ENCODE measurements around the gene MARCHF3.
"Not testable (repeated sequence)": the region's sequence is repeated elsewhere in the genome, so short reads cannot be mapped to it uniquely, and the experiment has no call there.

MARCHF3 gene

DNA sequence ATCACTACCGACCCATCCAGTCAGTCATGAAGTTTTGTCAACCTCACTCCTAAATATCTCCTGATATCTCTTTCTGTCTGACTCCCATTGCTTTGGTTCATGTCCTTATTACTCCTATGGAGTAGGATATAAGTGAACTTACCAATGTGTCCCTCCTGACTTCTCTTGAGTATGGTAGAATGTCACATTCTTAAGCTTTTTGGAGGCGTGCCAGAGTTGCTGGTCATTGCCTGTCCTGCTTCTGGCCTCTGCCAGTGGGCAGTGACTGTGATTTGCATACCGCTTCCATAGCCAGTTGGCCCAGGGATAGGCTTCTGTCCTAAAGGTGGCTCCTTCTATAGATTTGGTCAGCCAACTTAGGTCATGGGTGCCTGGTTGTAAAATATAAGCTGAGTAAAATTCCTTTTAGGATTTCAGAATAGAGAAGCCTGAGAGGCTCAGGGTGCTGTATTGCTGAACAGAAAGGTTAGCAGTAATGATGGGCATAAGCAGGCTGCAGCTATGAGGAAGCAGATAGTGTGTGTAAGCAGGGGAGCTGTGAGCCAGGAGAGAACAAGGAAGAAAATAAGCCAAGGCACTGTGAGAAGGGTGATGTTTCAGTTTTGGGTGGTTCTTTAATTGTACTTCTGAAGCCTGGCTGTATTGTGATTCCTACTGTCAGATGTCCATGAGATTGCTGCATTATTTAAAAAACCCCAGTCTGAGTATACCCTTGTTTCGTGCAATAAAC lies 16.1 kb upstream of the MARCHF3 start:
- no peak for DNase-seq

DNA sequence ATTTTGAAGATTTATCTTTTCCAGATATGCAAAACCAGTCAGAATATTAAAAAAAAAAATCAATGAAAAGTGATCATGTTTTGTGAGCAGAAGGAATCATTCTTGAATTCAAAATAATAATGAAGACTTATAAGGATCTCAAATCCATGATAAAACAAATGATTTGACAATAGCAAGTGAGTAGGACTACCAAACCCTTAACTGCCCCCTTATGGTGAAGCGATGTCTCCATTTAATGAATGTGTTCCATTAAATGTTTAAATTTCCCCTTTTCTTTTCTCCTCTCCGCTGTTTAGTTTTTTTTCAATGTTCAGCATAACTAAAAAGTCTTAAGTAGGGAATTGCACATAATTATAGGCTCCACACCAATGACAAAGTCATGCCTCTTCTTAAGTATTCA lies 12.2 kb upstream of the MARCHF3 start:
- no peak for DNase-seq

DNA sequence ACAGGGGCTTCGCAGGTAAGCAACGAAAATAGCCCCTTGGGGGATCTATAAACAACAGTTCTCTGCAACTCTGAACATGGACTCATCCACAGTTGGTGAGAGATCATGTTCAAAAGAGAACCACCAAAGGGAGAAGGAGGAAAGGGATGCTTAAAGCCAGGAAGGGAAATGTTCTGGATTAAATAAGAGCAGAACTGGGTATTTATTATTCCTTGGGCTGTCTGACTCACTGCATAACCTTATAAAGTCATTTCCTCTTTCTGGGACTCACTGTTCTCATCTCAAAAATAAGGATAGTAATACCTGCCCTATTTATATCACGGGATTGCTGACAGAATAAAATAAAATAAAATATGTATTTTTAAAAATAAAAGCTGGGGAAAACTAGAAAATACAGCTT lies 11.2 kb upstream of the MARCHF3 start:
- DNase-seq, result no peak

DNA sequence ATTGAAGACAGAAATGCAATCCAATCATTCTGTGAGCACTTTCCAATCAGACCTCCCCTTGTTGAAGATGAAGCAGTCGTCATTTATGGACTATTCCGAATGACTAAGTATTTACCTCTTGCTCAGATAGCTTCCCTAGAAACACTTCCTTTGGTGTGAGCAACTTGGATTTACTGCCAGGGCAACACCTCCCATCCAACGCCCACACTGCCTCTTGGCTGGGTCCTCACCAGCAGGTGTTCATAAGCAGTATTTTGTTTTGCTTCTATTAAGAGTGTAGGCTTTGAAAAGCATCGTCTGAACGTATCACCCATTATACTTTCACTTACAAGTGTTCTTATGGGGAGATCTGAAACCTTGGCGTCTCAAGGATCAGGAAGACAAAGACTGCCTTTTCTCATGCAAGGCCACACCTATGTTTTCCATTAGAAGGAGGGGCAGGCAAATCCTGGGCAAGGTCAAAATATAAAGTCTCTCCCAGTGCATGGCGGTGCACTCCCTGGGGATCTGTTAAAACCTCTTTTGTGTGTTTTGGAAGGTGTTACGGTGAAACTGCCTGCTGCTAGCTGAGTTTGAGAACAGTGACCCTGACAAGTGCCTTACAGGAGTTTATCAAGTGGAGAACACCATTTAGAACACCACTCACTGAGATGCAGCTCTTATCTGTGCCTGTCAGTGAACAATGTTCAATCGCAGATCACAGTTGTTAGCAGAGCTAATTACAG lies 10.6 kb upstream of the MARCHF3 start:
- no peak for DNase-seq

DNA sequence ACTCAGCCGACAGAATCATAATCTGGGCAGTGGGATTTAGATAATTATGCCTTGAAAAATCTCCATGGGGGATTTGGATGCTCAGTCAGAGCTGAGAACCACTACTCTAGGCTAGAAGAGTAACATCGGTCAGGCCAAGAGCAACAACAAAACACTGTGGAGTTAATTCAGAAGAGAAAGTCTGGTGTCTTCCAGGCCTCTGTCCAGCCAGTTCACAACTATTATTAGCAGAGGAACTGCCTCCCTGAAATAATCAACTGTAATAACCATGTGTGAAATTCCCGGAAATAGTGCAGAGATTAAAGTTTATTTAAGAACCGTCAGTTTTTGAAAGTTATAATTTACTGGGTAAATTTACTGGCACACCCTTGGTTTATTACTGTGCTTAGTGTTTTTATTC lies 8.2 kb upstream of the MARCHF3 start:
- DNase-seq, result no peak

GRCh38 chr5:127031863-127032232 lies 1.5 kb upstream of the MARCHF3 start:
- DNase-seq, result no peak

- DNase-seq, result no peak
These were observed 947 bp upstream of the MARCHF3 start for GRCh38 chr5:127031147-127031862.

DNA sequence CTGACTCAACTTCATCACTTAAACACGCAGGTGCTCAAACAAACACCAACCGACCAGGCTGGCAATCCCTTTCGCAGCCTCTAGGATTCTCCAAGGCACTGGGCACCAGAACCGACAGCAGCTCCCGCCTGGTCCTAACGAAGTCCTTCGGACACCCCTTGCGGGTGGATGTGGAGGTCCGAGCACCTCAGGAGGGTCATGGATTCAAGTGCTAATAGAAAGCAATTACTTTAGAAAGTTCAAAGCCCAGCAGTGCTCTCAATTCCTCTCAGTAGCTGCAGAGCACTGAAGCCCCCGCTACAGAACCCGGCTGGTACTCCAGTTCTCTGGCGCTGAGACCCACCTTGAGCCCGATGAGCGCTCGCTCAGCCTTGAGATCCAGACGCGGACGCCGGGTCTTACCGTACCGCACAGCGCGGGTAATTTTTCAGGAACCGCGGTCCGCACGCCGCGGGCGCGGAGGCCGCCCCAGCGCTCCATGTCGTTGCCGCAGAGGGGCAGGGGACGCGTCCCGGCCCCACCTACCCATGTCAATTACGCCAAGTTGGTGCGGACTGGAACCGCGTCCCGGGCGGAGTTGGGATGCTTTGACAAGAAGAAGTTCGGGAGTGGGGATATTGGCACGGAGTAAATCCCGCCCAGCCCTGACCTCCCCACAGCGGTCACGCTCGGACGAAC lies 638 bp downstream of the MARCHF3 start:
- peak; percentile 17 to 35 for DNase-seq

DNA sequence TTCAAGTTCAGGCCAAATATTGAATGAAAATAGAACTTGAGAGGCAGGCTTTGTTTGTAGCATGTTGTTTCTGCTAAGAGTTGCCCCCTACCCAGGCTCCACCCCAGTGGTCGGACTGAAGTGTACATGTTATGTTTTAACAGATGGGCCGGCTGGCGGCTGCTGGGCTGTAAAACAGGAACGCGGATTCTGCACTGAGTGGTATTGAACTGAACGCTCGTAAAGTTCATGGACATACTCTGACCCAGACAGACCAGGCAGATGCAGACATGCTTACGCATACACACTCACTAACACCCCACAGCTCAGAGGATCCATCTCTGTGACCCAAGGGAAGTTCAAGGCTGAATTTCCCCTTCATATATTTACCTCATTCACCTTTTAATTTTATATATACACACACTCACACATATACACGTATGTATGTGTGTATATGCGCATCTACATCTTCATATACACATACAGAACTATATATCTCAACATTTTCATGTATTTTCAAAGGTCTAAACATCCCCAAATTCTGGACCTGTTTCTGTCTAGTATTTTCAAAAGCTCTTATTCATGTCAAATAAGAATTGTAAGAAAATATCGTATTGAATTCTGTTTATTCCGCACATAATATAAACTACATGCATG lies 1.4 kb downstream of the MARCHF3 start:
- DNase-seq, result no peak

GRCh38 chr5:127027539-127027938 lies 2.8 kb downstream of the MARCHF3 start:
- DNase-seq, result no peak

GRCh38 chr5:127026166-127026565 lies 4.2 kb downstream of the MARCHF3 start:
- DNase-seq, result no peak

GRCh38 chr5:127025467-127025866 lies 4.9 kb downstream of the MARCHF3 start:
- DNase-seq, result no peak

DNA sequence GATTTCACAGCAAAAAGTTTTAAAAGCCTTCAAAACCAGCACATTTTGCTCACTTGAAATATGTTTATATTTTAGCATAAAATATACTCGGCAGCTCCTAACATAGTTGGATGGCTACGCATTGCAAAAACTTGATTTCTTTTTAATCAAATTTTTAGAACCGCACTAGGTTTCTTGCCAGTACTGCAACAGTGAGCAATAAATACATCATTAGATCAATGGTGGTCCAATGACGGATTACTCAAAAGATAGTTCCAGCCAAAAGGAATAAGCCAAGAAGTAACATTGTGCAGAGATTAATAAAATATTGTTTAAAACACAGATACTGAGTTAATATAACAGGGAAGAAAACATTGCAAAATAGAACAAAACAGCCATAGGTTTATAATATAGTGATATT lies 5.5 kb downstream of the MARCHF3 start:
- DNase-seq, result no peak

DNA sequence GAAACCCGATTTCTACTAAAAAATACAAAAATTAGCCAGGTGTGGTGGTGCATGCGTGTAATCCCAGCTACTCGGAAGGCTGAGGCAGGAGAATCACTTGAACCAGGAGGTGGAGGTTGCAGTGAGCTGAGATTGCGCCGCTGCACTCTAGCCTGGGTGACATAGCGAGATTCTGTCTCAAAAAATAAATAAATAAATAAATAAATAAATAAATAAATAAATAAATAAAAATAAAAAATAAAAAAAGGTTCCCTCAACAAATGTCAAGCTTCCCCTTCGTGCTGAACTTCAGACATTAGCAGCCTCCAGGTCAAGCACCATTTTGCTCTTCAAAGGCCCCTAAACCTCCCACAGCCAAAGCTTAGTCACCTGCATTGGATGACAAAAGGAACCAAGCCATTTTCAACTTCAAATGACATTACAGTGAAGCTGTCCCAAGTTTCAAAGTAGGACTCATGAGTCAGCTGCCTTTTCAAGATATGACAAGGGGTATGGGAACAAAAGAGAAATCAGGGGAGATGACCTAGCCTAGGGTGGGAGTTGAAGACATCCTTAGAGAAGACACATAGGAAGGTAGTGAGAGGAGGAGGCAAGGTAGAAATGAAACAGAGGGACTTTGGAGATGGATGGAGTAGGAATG lies 6.7 kb downstream of the MARCHF3 start:
- peak in 1 of 2 experiments; percentile 9 for DNase-seq

- no peak for DNase-seq
These were observed 7.5 kb downstream of the MARCHF3 start for GRCh38 chr5:127022846-127023245.

- no peak for DNase-seq
These were observed 10.4 kb downstream of the MARCHF3 start for GRCh38 chr5:127019928-127020327.

GRCh38 chr5:127016722-127017121 lies 13.6 kb downstream of the MARCHF3 start:
- not testable (repeated sequence) for DNase-seq

- DNase-seq, result no peak
These were observed 14.6 kb downstream of the MARCHF3 start for GRCh38 chr5:127015716-127016115.

- DNase-seq, result no peak
These were observed 15.8 kb downstream of the MARCHF3 start for GRCh38 chr5:127014573-127014972.

- DNase-seq, result no peak
These were observed 17.0 kb downstream of the MARCHF3 start for GRCh38 chr5:127013407-127013806.

GRCh38 chr5:127012916-127013315 lies 17.4 kb downstream of the MARCHF3 start:
- DNase-seq, result no peak

DNA sequence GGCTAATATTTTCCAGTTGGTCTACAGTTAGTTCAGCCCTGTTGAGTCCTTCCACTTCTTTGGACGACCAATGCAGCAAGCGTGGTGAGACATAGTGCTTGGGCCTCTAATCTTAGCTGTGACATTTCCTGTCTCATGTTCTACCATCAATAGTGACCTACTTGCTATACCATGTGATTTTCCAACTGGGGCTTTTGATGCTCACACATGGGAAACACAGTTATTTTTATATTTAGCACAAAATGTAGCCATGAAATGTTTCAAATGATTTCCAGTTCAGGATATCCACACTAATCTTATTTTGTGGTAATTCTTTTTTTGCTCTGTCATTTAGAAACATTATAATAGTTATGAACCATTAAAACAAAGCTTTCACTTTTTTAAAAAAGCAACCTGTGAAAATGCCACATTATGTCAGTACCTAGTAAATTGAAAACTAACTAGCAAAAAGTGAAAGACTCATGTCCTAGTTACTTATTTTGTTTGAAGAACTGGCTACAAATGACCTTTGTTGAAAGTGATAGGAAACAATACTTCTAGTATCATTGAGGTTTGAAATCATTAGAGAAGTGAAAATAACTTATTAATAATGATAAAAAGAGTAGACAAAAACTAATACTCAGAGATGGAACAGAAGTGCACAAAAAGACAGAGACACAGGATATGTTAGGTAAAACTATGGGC lies 18.3 kb downstream of the MARCHF3 start:
- no peak for DNase-seq
